HG02938 (cell line): ENCODE results near the gene PHETA2.

Experiments used
- ATAC-seq: cut with Tn5 transposase; IDR thresholded peaks from one replicate; pipeline ENCODE4 v1.9.1; 2021; ENCODE audit warnings: mild to moderate bottlenecking, moderate library complexity; ENCODE audit not compliant: unreplicated experiment

The PHETA2 gene, protein sequence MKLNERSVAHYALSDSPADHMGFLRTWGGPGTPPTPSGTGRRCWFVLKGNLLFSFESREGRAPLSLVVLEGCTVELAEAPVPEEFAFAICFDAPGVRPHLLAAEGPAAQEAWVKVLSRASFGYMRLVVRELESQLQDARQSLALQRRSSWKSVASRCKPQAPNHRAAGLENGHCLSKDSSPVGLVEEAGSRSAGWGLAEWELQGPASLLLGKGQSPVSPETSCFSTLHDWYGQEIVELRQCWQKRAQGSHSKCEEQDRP

DNA sequence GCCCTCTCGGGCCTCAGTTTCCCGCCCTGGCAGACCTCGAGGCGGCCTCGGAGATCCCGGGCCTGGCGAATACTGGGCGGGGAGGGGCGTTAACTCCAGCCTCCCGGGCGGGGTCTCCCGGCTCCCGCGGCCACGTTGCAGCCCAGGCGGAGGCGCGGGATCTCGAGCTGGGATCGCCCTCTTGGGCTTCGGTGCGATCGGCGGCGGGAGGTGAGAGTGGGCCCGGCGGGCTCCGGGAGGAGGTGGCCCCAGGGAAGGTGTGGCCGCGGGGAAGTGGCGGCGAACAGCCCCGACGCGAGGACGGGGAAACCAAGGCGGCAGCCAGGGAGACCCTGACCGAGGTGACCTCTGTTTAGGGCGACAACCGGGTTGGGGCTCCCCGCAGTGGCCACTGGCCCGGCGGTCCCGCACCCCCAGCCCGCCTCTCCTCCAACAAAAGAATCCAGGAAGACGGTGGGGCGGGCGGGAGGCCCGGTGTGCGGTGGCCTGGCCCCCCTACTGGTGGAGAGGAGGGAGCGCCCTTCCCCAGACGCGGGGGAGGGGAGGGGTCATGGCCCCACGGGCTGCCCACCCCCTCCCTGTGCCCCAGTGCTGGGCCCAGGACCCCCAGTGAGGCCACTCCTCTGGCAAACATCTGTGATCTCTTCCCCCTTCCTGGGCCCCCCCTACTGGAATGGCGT lies at the start of gene PHETA2:
PHETA2 (plus strand) TSS at position 117 of the 680 bp plus-strand sequence. CDS start 3,046 bp downstream, outside the sequence.
- ATAC-seq, result no peak

DNA sequence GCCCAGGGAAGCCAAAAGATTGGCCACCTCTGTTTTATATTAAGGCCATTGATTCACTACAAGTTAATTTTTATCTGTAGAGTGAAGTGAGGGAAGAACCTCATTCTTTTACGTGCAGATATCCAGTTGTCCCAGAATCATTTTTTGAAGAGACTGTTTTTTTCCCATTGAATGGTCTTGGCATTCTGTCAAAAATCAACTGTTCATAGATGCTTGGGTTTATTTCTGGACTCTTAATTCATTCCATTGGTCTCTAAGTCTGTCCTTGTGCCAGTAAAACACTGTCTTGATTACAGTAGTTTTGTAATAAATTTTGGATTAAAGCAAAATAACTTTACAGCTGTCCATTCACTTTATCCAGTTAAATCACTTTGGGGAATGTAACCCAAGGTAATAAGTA lies 48.6 kb upstream of the PHETA2 start:
- no peak for ATAC-seq

DNA sequence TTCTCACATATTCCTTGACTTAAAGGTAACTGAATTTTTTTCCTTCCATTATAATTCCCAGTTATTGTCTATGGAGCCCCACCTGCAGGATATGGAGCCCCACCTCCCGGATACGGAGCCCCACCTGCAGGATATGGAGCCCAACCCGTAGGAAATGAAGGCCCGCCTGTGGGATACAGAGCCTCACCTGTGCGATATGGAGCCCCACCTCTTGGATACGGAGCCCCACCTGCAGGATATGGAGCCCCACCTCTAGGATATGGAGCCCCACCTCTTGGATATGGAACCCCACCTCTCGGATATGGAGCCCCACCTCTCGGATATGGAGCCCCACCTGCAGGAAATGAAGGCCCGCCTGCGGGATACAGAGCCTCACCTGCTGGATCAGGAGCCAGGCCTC lies 47.3 kb upstream of the PHETA2 start:
- no peak for ATAC-seq

DNA sequence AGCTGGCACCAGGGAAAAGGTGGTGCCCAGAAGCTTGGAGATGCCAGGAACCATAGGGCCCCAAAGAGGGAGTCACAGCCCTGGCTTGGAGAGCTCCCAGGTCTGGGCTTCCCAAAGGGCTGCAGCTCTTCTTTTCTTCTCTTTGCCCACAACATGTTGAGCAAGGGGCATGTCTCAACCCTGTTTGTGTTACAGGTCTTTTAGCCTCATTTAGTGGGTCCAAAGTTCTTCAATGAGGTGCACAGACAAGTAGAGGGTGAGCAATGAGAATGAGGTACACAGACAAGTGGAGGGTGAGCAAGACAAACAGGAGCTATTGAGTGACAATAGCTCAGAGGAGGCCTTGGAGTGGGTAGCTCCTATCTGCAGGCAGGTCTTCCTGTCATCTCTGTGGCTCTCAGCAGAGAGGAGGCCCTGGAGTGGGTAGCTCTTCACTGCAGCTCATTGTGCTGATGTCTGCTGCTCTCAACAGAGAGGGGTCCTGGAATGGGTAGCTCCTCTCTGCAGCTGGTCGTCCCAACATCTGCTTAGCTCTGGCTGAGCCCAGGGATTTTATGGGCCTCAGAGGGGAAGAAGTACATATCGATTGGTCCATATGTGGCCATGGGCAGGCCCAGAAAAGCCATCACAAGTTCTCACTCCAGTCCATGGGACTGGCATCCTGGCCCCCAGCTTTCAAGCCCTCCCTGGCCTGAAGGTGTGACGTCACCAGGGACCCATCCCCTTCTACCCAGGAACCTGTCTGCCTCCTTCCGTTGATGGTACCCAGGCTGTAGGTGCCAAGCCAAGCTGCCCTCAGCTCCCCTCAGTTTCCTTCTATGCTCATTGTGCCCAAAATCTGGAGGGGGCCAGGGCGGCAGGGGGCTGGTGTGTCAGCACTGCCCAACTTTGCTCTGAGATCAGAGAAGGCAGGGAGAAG lies 40.5 kb upstream of the PHETA2 start:
- no peak for ATAC-seq

DNA sequence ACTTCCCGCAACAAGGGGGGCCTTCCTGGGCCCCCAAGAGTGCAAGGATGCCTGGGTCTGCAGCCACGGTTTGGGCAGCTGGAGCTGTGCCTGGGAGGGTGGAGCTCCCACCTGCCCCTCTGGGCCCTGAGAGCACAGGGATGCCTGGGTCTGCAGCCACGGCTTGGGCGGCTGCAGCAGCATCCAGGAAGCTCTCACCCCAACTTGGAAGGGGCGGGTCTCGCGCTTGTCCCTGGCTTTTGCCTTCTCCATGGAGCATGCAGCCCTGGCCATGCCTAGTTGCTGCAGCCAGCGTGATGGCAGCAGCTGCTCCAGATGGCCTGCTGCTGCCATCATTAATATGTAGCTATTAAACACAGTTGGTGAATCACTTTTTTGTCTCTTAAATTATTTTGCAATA lies 38.8 kb upstream of the PHETA2 start:
- no peak for ATAC-seq

DNA sequence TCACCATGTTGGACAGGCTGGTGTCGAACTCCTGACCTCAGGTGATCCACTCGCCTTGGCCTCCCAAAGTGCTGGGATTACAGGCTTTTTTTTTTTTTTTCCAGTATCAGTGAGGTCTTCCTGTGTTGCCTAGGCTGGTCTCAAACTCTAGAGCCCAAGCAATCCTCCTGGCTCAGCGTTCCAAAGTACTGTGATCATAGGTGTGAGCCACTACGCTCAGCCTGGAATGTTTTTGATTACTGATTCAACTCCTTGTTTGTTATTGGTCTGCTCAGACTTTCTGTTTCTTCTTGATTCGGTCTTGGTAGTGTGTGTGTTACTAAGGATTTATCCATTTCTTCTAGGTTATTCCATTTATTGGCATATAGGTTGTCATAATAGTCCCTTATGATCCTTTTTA lies 34.8 kb upstream of the PHETA2 start:
- ATAC-seq, result no peak

DNA sequence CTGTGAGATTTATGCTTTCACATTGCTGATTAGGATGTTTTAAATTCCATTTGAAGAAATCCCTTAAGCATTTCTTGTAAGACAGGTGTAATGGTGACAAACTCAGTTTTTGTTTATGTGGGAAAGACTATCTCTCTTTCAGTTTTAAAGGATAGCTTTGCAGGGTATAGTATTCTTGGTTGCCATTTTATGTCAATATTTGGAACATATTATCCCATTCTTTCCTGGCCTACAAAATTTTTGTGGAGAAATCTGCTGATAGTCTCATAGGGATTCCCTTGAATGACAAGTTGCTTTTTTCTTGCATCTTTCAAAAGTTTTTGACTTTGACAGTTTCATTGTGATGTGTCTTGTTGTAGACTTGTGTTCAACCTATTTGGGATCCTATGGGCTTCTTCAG lies 32.3 kb upstream of the PHETA2 start:
- ATAC-seq, result no peak

DNA sequence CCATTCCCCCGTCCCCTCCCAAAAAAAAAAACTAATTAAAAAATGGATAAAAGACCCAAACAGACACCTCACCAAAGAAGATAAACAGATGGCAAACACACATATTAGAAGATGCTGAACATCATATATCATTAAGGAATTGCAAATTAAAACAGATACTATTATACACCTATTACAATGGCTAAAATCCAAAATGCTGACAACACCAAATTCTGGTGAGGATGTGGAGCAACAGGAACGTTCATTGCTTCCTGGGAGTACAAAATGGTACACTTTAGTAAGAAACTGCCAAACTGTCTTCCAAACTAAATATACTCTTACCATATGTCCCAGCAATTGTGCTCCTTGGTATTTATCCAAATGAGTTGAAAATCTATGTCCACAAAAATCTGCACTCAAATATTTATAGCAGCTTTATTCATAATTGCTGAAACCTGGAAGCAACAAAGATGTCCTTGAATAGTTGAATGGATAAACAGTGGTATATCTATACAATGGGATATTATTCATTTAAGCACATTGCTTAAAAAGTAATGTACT lies 23.3 kb upstream of the PHETA2 start:
- ATAC-seq, result no peak

DNA sequence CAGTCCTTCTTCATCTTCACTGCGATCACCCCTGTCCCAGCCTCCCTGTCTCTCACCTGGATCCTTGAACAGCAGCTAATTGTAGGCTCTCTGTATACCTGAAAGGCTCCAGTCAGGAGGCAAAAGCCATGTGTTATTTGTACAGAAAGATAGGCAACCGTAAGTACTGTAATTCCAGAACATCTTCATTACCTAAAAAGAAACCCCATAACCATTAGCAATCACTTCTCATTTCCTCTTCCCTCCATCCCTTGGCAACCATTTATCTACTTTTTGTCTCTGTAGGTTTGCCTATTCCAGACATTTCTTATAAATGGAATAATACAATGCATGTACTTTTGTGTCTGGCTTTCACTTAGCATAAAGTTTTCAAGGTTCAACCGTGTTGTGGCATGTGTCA lies 21.3 kb upstream of the PHETA2 start:
- ATAC-seq, result no peak

DNA sequence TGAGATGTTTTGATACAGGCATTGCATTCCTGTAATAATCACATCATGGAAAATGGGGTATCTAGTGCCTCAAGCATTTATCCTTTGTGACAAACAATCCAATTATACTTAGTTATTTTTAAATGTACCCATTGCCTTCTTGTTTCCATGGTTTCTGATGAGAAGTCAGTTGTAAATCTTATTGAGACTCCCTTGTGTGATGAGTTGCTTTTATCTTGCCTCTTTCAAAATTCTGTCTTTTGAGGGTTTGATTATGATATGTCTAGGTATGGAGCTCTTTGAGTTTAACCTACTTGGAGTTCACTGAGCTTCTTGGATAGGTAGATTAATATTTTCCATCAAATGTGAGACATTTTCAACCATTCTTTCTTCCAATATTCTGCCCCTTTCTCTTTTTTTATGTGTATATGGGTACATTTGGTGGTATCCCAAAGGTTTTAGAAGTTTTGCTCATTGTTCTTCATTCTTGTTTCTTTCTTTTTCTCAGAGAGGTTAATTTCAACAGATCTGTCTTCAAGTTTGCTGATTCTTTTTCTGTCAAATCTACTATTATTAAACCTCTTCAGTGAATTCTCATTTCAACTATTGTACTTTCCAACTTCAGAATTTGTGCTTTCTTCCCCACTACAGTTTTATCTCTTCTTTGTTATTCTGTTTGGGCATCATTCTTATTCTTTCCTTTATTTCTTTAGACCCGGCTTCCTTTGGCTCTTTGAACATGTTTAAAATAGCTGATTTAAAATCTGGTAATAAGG lies 17.1 kb upstream of the PHETA2 start:
- ATAC-seq, result no peak

DNA sequence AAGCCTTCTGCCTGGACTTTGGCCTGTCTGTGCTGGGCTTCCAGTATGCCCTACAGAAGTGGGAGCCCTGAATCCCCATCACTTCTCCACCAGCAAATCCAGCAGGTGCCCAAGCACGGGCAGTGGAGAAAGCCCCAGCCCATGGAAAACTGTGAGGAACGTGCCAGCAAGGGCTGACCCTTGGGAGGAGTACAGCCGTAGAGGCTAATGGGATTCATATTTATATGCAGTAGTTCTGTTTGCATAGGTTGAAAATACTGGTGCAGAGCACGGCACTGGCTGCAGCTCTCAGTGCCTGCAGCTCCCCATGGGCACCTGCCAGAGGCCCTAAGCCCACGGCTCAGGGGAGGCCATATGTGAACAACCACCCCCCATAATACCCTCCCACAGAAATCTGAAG lies 13.6 kb upstream of the PHETA2 start:
- ATAC-seq, result no peak

DNA sequence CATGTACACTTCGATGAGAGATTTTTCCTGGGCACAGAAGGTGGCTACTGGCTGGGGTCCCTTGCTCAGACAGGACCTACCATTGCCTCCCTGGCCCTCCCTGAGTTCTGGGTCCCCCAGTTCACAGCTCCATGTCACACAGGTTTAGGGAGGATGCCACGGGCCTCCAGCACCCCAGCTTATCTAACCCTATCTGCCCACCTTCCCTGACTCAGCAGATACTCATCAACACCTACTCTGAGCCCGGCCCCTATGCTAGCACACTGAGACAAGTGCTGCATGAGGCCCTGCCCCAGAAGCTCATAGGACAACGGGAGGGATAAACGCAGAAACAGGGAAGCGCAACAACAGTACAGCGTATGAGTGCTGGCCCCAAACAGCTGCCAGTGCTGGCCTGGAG lies 13.0 kb upstream of the PHETA2 start:
- no peak for ATAC-seq

DNA sequence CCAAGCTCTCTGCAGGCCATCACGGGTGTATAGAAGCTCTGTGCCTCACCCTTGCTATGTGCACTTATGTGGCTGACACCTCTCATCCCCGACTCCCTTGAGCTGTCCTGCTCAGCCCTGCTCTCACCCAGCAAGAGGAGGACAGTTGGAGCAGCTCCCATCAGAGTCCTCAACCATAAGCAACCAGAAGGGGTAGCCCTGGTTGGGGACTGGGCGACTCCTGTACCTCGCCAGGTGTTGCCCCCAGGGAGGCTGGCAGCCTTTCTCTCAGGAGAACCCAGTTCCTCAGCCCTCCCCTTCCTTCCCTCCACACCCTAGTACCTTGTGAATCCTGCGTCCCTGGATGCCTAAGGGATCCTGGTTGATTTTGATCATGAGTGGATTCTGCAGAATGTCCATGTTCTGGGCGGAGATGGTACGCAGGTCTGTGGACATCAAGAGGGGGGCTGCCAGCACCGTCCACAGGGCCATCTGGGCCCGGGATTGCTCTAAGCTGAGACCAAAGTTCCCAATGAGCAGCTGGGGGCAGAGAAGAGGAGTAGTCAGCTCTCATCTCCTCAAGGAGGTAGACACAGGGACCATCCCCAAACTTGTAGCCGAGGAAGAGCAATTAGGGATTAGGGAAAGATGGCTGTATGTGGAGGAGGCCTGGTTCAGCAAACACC lies 11.4 kb upstream of the PHETA2 start:
- ATAC-seq, result no peak

DNA sequence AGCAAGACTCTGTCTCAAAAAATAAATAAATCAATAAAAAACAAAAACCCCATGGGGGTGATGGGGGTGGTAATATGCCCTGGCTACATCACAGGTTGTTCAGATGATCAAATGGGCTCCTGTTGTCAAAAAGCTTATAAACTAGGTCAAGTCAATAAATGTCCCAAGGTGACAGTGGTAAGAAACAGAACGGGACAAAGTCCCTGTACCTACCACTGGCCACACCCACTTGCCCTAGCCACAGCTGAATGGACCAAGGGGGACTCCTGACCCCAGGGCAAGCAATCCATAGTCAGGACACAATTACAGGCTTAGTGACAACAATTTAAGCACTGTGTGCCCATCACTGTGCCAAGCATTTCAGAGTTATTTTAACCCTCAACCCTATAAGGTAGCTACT lies 9.4 kb upstream of the PHETA2 start:
- ATAC-seq, result no peak

DNA sequence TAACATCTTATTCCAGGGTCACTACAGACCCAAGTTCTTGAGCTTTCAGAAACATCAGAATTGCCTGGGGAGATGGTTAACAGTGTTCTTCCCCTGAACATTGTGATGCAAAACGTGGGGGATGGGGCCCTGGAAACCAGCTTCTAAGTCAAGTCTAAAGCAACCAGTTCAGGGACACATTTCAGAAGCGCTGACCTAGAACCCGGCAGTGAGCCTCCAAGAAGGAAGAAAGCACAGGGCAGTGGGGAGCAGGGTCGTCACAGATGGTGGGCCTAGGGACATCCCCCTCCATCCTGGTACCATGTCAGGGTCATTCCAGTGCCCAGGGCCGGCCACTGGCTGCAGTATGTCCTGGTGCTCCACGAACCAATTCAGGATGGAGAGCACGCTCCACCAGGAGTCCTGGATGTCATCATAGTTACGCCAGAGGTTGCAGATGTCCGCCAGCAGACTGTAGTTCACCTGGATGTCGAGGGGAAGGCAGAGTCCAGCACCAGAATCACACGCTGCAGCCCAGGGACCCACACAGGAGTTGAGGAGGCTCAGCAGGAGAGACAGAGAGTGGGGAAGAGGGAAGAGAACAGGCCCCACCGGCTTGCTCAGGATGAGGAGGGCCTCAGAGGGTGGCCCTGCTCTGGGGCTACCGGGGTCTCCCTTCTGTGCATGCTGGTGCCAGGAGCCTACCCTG lies 8.5 kb upstream of the PHETA2 start:
- ATAC-seq, result no peak

DNA sequence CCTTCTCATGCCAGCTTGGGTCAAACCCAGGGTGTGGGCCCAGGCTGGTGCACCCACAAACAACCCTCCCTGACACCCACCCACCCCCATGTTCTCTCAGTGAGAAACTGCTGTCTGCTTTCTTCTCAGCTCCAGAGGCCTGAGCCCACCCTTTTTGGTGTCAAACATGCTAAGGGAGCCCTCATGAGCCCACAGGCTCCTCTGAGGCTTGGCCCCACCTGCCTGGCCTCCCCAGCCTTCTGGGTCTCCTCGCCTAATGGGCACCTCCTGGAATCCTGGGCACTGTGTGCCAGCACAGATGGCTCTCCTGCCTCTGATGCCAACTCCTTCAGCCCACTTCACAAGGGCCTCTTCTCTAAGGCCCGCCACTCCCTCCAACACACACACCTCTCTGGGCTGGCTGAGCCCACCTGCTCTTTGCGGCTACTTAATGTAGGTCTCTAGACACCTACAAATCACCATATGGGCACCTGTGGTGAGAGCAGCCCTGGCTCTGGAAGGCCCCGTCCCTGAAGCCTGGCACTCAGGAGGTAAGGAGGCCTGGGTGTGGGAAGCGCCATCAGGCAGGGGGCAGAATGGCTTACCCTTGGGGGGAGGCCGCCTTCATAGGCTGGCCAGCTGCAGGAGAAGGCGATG lies 7.8 kb upstream of the PHETA2 start:
- ATAC-seq, result no peak

DNA sequence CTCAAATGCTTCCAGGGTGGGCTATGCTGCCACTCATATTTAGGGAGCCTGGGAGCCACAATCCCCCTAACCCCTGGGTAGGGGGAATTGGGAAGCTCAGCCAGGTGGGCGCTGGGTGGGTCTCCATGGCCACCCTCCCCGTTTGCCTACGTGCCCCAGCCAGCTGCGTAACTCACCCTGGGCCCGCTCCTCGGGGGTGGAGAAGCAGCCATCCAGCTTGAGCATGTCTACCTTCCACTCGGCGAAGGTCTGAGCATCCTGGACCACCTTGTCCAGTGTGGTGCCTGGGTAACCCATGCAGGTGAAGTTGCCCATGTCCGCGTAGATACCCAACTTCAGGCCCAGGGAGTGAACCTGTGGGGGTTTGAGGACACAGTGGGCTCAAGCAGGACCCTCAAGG lies 7.1 kb upstream of the PHETA2 start:
- no peak for ATAC-seq

DNA sequence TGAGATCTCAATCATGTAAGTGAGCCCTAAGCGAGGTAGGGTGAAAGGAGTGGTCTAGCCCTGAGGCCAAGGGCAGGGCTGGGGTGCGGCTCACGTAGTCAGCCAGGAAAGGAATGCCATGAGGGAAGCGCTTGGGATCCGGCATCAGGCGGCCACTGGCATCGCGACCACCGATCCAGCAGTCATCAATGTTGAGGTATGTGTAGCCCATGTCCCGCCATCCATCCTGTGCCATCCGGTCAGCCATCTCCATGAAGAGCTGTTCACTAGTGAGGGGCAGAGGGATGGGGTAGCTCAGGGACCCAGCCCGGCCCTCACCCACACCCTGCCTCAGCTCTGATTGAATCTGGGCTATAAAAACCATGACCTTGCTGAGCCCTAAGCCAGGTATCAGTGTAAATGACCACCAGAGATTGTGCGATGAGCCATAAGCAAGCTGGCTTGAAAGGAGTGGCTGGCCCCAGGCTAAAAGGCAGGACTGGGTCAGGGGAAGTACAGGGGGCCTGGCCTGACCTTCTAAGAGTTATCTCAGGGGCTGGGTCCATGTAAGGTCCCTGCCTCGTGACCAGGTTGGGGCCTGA lies 6.3 kb upstream of the PHETA2 start:
- ATAC-seq, result no peak

DNA sequence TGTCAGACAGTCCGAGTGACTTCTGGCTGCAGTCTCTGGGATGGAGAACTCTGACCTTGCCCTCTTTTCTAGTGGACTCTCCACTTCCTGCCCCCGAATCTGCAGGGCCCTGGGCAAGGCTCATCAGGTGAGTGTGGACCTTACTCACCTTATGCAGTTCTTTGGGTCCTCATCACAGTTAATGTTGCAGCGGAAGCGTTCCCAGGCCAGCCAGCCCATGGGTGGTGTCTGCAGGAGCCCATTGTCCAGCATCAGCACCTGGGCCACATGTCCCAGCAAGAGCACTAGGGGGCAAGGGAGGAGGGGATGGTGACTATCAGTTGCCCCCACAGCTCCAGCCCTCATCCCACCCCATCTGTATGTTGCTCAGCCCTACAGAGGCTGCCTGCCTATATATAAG lies 5.8 kb upstream of the PHETA2 start:
- ATAC-seq, result no peak
